Measurements from ENCODE around the gene EXT2. TPM values are rescaled to one million over a fixed set of nuclear protein-coding genes. Genes with fewer than 3 reads are reported as not detected.

Gene EXT2
- total and polyA plus RNA-seq, 10 of the 15 experiments (the other 5 are each of a cell fraction or from before 2014, with no cell fraction given), result 3.8 to 31.4 (median 17.9) TPM

DNA sequence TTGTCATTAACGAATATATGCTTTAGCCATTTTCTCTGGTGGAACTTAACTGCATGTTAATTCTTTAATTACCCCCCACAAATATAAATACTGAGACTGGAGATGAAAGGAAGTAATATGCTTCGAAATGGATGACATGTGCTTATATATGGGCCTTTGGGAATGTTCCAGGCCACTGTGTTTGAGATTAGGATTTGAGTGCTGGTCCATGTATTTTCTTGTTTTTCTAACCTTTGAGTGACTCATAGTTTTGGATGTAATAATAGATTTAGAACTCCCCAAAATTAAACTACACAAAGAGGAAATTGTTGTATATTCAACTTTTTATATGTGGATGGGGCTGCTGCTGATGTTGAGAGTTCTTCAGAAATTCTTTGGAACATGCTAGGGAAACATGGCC lies 54.2 kb downstream of the EXT2 start (continued):
- TF ChIP-seq SMAD1 (IDR thresholded peaks at IDR 0.05; ENCODE audit: low read depth, partially characterized antibody), result no peak
- TF ChIP-seq, protein P1, sequence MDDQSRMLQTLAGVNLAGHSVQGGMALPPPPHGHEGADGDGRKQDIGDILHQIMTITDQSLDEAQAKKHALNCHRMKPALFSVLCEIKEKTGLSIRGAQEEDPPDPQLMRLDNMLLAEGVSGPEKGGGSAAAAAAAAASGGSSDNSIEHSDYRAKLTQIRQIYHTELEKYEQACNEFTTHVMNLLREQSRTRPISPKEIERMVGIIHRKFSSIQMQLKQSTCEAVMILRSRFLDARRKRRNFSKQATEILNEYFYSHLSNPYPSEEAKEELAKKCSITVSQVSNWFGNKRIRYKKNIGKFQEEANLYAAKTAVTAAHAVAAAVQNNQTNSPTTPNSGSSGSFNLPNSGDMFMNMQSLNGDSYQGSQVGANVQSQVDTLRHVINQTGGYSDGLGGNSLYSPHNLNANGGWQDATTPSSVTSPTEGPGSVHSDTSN (IDR thresholded peaks at IDR 0.05; ENCODE audit: insufficient replicate concordance, low read depth, low read length), result no peak
- TF ChIP-seq, protein P2, sequence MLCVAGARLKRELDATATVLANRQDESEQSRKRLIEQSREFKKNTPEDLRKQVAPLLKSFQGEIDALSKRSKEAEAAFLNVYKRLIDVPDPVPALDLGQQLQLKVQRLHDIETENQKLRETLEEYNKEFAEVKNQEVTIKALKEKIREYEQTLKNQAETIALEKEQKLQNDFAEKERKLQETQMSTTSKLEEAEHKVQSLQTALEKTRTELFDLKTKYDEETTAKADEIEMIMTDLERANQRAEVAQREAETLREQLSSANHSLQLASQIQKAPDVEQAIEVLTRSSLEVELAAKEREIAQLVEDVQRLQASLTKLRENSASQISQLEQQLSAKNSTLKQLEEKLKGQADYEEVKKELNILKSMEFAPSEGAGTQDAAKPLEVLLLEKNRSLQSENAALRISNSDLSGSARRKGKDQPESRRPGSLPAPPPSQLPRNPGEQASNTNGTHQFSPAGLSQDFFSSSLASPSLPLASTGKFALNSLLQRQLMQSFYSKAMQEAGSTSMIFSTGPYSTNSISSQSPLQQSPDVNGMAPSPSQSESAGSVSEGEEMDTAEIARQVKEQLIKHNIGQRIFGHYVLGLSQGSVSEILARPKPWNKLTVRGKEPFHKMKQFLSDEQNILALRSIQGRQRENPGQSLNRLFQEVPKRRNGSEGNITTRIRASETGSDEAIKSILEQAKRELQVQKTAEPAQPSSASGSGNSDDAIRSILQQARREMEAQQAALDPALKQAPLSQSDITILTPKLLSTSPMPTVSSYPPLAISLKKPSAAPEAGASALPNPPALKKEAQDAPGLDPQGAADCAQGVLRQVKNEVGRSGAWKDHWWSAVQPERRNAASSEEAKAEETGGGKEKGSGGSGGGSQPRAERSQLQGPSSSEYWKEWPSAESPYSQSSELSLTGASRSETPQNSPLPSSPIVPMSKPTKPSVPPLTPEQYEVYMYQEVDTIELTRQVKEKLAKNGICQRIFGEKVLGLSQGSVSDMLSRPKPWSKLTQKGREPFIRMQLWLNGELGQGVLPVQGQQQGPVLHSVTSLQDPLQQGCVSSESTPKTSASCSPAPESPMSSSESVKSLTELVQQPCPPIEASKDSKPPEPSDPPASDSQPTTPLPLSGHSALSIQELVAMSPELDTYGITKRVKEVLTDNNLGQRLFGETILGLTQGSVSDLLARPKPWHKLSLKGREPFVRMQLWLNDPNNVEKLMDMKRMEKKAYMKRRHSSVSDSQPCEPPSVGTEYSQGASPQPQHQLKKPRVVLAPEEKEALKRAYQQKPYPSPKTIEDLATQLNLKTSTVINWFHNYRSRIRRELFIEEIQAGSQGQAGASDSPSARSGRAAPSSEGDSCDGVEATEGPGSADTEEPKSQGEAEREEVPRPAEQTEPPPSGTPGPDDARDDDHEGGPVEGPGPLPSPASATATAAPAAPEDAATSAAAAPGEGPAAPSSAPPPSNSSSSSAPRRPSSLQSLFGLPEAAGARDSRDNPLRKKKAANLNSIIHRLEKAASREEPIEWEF (IDR thresholded peaks at IDR 0.05; ENCODE audit: insufficient replicate concordance, low read depth, low read length), result no peak
- no peak for TF ChIP-seq EED (IDR thresholded peaks at IDR 0.05; ENCODE audit: low read depth)
- TF ChIP-seq, protein P3, sequence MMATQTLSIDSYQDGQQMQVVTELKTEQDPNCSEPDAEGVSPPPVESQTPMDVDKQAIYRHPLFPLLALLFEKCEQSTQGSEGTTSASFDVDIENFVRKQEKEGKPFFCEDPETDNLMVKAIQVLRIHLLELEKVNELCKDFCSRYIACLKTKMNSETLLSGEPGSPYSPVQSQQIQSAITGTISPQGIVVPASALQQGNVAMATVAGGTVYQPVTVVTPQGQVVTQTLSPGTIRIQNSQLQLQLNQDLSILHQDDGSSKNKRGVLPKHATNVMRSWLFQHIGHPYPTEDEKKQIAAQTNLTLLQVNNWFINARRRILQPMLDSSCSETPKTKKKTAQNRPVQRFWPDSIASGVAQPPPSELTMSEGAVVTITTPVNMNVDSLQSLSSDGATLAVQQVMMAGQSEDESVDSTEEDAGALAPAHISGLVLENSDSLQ (IDR thresholded peaks at IDR 0.05), result no peak
- no peak for TF ChIP-seq RELB (IDR thresholded peaks at IDR 0.05; ENCODE audit: low read depth)
- no peak for TF ChIP-seq NBN (IDR thresholded peaks at IDR 0.05)
- TF ChIP-seq ZZZ3 (IDR thresholded peaks at IDR 0.05; ENCODE audit: control insufficient read depth, insufficient read length, low read depth), result no peak
- no peak for TF ChIP-seq ASH2L (IDR thresholded peaks at IDR 0.05; ENCODE audit: borderline replicate concordance, low read depth)
- no peak for TF ChIP-seq GABPA (IDR thresholded peaks at IDR 0.05; ENCODE audit: low read depth)

Measured in GM12878 (cell line).